ENCODE data around the gene RNU2-1. TPM values are rescaled to one million over a fixed set of nuclear protein-coding genes. Genes with fewer than 3 reads are reported as not detected.

RNU2-1 gene
- total and polyA plus RNA-seq, 2 of the 13 experiments (the other 11 are each of a cell fraction or from before 2014, with no cell fraction given): not detected

- TF ChIP-seq, protein P1, sequence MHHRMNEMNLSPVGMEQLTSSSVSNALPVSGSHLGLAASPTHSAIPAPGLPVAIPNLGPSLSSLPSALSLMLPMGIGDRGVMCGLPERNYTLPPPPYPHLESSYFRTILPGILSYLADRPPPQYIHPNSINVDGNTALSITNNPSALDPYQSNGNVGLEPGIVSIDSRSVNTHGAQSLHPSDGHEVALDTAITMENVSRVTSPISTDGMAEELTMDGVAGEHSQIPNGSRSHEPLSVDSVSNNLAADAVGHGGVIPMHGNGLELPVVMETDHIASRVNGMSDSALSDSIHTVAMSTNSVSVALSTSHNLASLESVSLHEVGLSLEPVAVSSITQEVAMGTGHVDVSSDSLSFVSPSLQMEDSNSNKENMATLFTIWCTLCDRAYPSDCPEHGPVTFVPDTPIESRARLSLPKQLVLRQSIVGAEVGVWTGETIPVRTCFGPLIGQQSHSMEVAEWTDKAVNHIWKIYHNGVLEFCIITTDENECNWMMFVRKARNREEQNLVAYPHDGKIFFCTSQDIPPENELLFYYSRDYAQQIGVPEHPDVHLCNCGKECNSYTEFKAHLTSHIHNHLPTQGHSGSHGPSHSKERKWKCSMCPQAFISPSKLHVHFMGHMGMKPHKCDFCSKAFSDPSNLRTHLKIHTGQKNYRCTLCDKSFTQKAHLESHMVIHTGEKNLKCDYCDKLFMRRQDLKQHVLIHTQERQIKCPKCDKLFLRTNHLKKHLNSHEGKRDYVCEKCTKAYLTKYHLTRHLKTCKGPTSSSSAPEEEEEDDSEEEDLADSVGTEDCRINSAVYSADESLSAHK (CRISPR knock-in tag; IDR thresholded peaks at IDR 0.05; ENCODE audit: borderline replicate concordance): 0 out of 2 replicates have a peak, but pooled peaks have one; percentile 26
- TF ChIP-seq KDM5A (IDR thresholded peaks at IDR 0.05; ENCODE audit: borderline replicate concordance, low read length) (no peak; the same call in 1 of the 2 replicates), ZSCAN22 (CRISPR knock-in tag; IDR thresholded peaks at IDR 0.05) (no peak), FOXA1 (IDR thresholded peaks at IDR 0.05) (no peak), FOXA1 (CRISPR knock-in tag; IDR thresholded peaks at IDR 0.05) (peak; percentile 53), SYNCRIP (IDR thresholded peaks at IDR 0.05; ENCODE audit: insufficient read depth, low read depth, low read length) (no peak), IKZF5 (CRISPR knock-in tag; IDR thresholded peaks at IDR 0.05) (peak; percentile 91), ZNF264 (CRISPR knock-in tag; IDR thresholded peaks at IDR 0.05) (peak; percentile 79), SATB2 (CRISPR knock-in tag; IDR thresholded peaks at IDR 0.05) (no peak; the same call in 1 of the 2 replicates), PRMT3 (CRISPR knock-in tag; IDR thresholded peaks at IDR 0.05; ENCODE audit: borderline replicate concordance, low read depth) (no peak), ZNF432 (CRISPR knock-in tag; IDR thresholded peaks at IDR 0.05; ENCODE audit: borderline replicate concordance) (no peak)
- TF ChIP-seq, protein P2, sequence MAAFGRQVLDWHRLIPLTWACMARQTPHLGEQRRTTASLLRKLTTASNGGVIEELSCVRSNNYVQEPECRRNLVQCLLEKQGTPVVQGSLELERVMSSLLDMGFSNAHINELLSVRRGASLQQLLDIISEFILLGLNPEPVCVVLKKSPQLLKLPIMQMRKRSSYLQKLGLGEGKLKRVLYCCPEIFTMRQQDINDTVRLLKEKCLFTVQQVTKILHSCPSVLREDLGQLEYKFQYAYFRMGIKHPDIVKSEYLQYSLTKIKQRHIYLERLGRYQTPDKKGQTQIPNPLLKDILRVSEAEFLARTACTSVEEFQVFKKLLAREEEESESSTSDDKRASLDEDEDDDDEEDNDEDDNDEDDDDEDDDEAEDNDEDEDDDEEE (CRISPR knock-in tag; IDR thresholded peaks at IDR 0.05): no peak; the same call in none of the 2 replicates
- TF ChIP-seq, protein P3, sequence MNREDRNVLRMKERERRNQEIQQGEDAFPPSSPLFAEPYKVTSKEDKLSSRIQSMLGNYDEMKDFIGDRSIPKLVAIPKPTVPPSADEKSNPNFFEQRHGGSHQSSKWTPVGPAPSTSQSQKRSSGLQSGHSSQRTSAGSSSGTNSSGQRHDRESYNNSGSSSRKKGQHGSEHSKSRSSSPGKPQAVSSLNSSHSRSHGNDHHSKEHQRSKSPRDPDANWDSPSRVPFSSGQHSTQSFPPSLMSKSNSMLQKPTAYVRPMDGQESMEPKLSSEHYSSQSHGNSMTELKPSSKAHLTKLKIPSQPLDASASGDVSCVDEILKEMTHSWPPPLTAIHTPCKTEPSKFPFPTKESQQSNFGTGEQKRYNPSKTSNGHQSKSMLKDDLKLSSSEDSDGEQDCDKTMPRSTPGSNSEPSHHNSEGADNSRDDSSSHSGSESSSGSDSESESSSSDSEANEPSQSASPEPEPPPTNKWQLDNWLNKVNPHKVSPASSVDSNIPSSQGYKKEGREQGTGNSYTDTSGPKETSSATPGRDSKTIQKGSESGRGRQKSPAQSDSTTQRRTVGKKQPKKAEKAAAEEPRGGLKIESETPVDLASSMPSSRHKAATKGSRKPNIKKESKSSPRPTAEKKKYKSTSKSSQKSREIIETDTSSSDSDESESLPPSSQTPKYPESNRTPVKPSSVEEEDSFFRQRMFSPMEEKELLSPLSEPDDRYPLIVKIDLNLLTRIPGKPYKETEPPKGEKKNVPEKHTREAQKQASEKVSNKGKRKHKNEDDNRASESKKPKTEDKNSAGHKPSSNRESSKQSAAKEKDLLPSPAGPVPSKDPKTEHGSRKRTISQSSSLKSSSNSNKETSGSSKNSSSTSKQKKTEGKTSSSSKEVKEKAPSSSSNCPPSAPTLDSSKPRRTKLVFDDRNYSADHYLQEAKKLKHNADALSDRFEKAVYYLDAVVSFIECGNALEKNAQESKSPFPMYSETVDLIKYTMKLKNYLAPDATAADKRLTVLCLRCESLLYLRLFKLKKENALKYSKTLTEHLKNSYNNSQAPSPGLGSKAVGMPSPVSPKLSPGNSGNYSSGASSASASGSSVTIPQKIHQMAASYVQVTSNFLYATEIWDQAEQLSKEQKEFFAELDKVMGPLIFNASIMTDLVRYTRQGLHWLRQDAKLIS (CRISPR knock-in tag; IDR thresholded peaks at IDR 0.05): peak; percentile 60; the same call in 1 of the 2 replicates
- TF ChIP-seq, protein P4, sequence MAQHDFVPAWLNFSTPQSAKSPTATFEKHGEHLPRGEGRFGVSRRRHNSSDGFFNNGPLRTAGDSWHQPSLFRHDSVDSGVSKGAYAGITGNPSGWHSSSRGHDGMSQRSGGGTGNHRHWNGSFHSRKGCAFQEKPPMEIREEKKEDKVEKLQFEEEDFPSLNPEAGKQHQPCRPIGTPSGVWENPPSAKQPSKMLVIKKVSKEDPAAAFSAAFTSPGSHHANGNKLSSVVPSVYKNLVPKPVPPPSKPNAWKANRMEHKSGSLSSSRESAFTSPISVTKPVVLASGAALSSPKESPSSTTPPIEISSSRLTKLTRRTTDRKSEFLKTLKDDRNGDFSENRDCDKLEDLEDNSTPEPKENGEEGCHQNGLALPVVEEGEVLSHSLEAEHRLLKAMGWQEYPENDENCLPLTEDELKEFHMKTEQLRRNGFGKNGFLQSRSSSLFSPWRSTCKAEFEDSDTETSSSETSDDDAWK (CRISPR knock-in tag; IDR thresholded peaks at IDR 0.05): no peak
Measured at GRCh38 chr17:43216762-43217613, 16.8 kb downstream of the RNU2-1 start (continued).
